Thyroid gland (tissue), 4 donors: ENCODE results near the gene ZDHHC17. TPM values are rescaled to one million over a fixed set of nuclear protein-coding genes. Genes with fewer than 3 reads are reported as not detected.

Experiments used
- DNase-seq, 2 donors: peaks; one replicate each; pipeline ENCODE4 v3.0.0-alpha.2; 2019
- H3K27ac ChIP-seq, 3 donors: fragments of 200-600 bp; sonication (generic); 1 replicate in 2 of 3; 2 replicates in 1 of 3; pipeline ENCODE4 v1.5.1; 2016 to 2019; ENCODE audit warnings: mild to moderate bottlenecking in 1 of 3, moderate library complexity in 1 of 3
- H3K27me3 ChIP-seq: fragments of 200-600 bp; sonication (generic); one replicate; pipeline ENCODE4 v1.5.1; 2019
- H3K36me3 ChIP-seq, 2 donors: fragments of 200-600 bp; sonication (generic); one replicate each; pipeline ENCODE4 v1.5.1; 2016 to 2019
- H3K4me1 ChIP-seq, 2 donors: fragments of 200-600 bp; sonication (generic); one replicate each; pipeline ENCODE4 v1.5.1; 2017 to 2019
- H3K4me3 ChIP-seq, 3 donors: fragments of 200-600 bp; sonication (generic); replicated peaks in 1 of 3; 1 replicate in 2 of 3; 2 replicates in 1 of 3; pipeline ENCODE4 v1.5.1; 2016; ENCODE audit warnings: mild to moderate bottlenecking in 1 of 3
- H3K9me3 ChIP-seq: fragments of 200-600 bp; sonication (generic); one replicate; pipeline ENCODE4 v1.5.1; 2017
- CTCF ChIP-seq, 6 experiments: fragments of 200-600 bp in 3 of 6; fragments of 450-650 bp in 3 of 6; sonication (generic) in 3 of 6; IDR thresholded peaks; one replicate each; pipeline ENCODE4 v1.5.1; 2016 to 2019; ENCODE audit warnings: antibody characterized with exemption in 6 of 6, mild to moderate bottlenecking in 2 of 6, inconsistent platforms in 1 of 6, moderate library complexity in 1 of 6
- POLR2A ChIP-seq, 2 donors: fragments of 450-650 bp; IDR thresholded peaks; one replicate each; pipeline ENCODE4 v1.6.1; 2017; ENCODE audit warnings: antibody characterized with exemption in 2 of 2, mild to moderate bottlenecking in 2 of 2, moderate library complexity in 1 of 2
- WGBS, 2 donors: methylation state at CpG; one replicate each; pipeline ENCODE4 v1.1.5; 2017; 5-methylcytosine and 5-hydroxymethylcytosine counted together
- intact Hi-C: fragments of 100-400 bp; cut with DNase I; formaldehyde crosslinking; loops from one replicate; pipeline ENCODE4 v1.15.1; 2023
- total RNA-seq, 4 donors: library from RNA; depleted of rRNA; stranded (reverse); fragments of >200 nt; gene quantifications; one replicate each; pipeline ENCODE4 v1.2.3, GENCODE V29; 2016

Gene ZDHHC17
- total RNA-seq, 4 donors from 2014 or later, result 30.8 to 120 (median 53.4) TPM

GRCh38 chr12:76787689-76788088, 23.8 kb downstream of the ZDHHC17 start:
- Histone ChIP-seq H3K4me3 (no peak overlapping the region), H3K9me3 (no peaks in the 10 kb centered on the region), H3K36me3 (no peaks in the 10 kb centered on the region), H3K27ac (no peak overlapping the region), H3K4me1 (peaks cover 7 to 11% of the 10 kb centered on the region in 2 donors), H3K27me3 (no peaks in the 10 kb centered on the region)
- DNase-seq, result no peak
- WGBS, 2 donors, result 97 to 100% methylated on average over 2 of the region's 2 CpGs
- intact Hi-C loops, result no loop called here
- TF ChIP-seq POLR2A (IDR thresholded peaks at IDR 0.05) (no peak), CTCF (IDR thresholded peaks at IDR 0.05) (no peak)

GRCh38 chr12:76789335-76790050, 25.6 kb downstream of the ZDHHC17 start:
- intact Hi-C loops, result loop anchor here (2.0 kb wide), 1 partner anchor 169 kb away; no protein-coding TSS in a partner anchor
- no peak for DNase-seq
- peaks cover 6 to 14% of the 10 kb centered on the region in 2 donors for H3K4me1 ChIP-seq
- H3K27me3 ChIP-seq, result no peaks in the 10 kb centered on the region
- no peak overlapping the region for H3K27ac ChIP-seq
- no peaks in the 10 kb centered on the region for H3K9me3 ChIP-seq
- H3K36me3 ChIP-seq, result no peaks in the 10 kb centered on the region
- TF ChIP-seq CTCF (IDR thresholded peaks at IDR 0.05) (no peak), POLR2A (IDR thresholded peaks at IDR 0.05) (no peak)
- H3K4me3 ChIP-seq, result no peak overlapping the region
- WGBS, 2 donors, result 74% methylated on average over 3 of the region's 3 CpGs

- H3K4me1 ChIP-seq, result peaks cover 3 to 11% of the 10 kb centered on the region in 2 donors
- 48 to 49% methylated on average over 4 of the region's 4 CpGs for WGBS, 2 donors
- TF ChIP-seq POLR2A (IDR thresholded peaks at IDR 0.05), result no peak
- peak; percentile 50 to 82 (median 70) for TF ChIP-seq CTCF (IDR thresholded peaks at IDR 0.05)
- H3K36me3 ChIP-seq, result no peaks in the 10 kb centered on the region
- H3K27ac ChIP-seq, result no peak overlapping the region
- DNase-seq, result no peak
- H3K27me3 ChIP-seq, result no peaks in the 10 kb centered on the region
- intact Hi-C loops, result loop anchor here (2.0 kb wide), 1 partner anchor 170 kb away; no protein-coding TSS in a partner anchor
- no peak overlapping the region for H3K4me3 ChIP-seq
- H3K9me3 ChIP-seq, result no peaks in the 10 kb centered on the region
These were observed 26.9 kb downstream of the ZDHHC17 start for GRCh38 chr12:76790564-76791552.

GRCh38 chr12:76792828-76793227, 28.9 kb downstream of the ZDHHC17 start:
- Histone ChIP-seq H3K36me3 (no peaks in the 10 kb centered on the region), H3K27me3 (no peaks in the 10 kb centered on the region), H3K9me3 (no peaks in the 10 kb centered on the region), H3K4me1 (peaks cover 3 to 11% of the 10 kb centered on the region in 2 donors), H3K4me3 (no peak overlapping the region), H3K27ac (peak overlapping the region in 1 of 3 donors; percentile 36)
- 13% methylated on average over 1 of the region's 1 CpG for WGBS, 2 donors
- intact Hi-C loops, result no loop called here
- DNase-seq, result no peak
- TF ChIP-seq POLR2A (IDR thresholded peaks at IDR 0.05) (no peak), CTCF (IDR thresholded peaks at IDR 0.05) (no peak)
